Limb (tissue), 2 donors: ENCODE measurements around the gene IQCE.

Experiments
- DNase-seq, 2 donors: peaks; one replicate each; pipeline ENCODE4 v3.0.0-alpha.2; 2016; ENCODE audit errors: extremely low spot score in 2 of 2

IQCE gene

GRCh38 chr7:2614631-2615330 lies 56.0 kb downstream of the IQCE start:
- DNase-seq, result no peak

- DNase-seq, result peak in 1 of 2 donors; percentile 53
Measured at GRCh38 chr7:2616387-2617324, 57.9 kb downstream of the IQCE start.

- peak in 1 of 2 donors; percentile 56 for DNase-seq
Measured at GRCh38 chr7:2617325-2617905, 58.6 kb downstream of the IQCE start.

GRCh38 chr7:2619116-2619515 lies 60.3 kb downstream of the IQCE start:
- DNase-seq, result no peak

- DNase-seq, result peak in 1 of 2 donors; percentile 85
Measured at GRCh38 chr7:2621061-2621828, 62.5 kb downstream of the IQCE start.

- peak; percentile 83 to 93 for DNase-seq
Measured at GRCh38 chr7:2621948-2622640, 63.3 kb downstream of the IQCE start.

- no peak for DNase-seq
Measured at GRCh38 chr7:2622869-2623697, 64.3 kb downstream of the IQCE start.

GRCh38 chr7:2623698-2624014 lies 64.9 kb downstream of the IQCE start:
- DNase-seq, result no peak

GRCh38 chr7:2624293-2624886 lies 65.6 kb downstream of the IQCE start:
- DNase-seq, result no peak

GRCh38 chr7:2626498-2627117 lies 67.8 kb downstream of the IQCE start:
- DNase-seq, result peak; percentile 69 to 70

- no peak for DNase-seq
Measured at GRCh38 chr7:2627258-2628129, 68.7 kb downstream of the IQCE start.

GRCh38 chr7:2628130-2628482 lies 69.3 kb downstream of the IQCE start:
- DNase-seq, result no peak

- no peak for DNase-seq
Measured at GRCh38 chr7:2628891-2629290, 70.1 kb downstream of the IQCE start.

GRCh38 chr7:2629746-2630681 lies 71.2 kb downstream of the IQCE start:
- no peak for DNase-seq

- DNase-seq, result no peak
Measured at GRCh38 chr7:2631946-2632732, 73.4 kb downstream of the IQCE start, which contains the start of gene TTYH3. TTYH3 (plus strand) TSS chr7:2631986; CDS start chr7:2632156, 170 bp downstream.
